PC-9 (cell line): Measurements from ENCODE around the gene SEL1L3.

Experiments
- CTCF ChIP-seq: fragments of 200-600 bp; sonication (generic); conservative IDR thresholded peaks from 2 replicates; pipeline ENCODE4 v1.6.1; 2017; ENCODE audit warnings: mixed run types, antibody characterized with exemption, mild to moderate bottlenecking, moderate library complexity
- EZH2 ChIP-seq: fragments of 200-600 bp; sonication (generic); IDR thresholded peaks from 2 replicates; pipeline ENCODE4 v1.8.0; 2017; ENCODE audit warnings: antibody characterized with exemption, low read depth

GRCh38 chr4:25797136-25797535 is 65.7 kb downstream of the SEL1L3 start:
- TF ChIP-seq CTCF (no peak), EZH2 (no peak)
